ENCODE data around the gene NCEH1. TPM values are rescaled to one million over a fixed set of nuclear protein-coding genes. Genes with fewer than 3 reads are reported as not detected.

Gene NCEH1
- total RNA-seq, 2 donors from 2014 or later = 9.1 to 12.7 TPM

GRCh38 chr3:172627057-172627809 lies 83.6 kb downstream of the NCEH1 start:
- Histone ChIP-seq H3K36me3 (no peaks in the 10 kb centered on the region), H3K4me3 (no peak overlapping the region), H3K9me3 (no peaks in the 10 kb centered on the region), H3K27me3 (replicated peaks; ENCODE audit: insufficient read depth) (no peaks in the 10 kb centered on the region), H3K27ac (no peak overlapping the region), H3K4me1 (replicated peaks) (peaks cover 4% of the 10 kb centered on the region)
- intact Hi-C loops (cut with DNase I) = no loop called here
- TF ChIP-seq POLR2AphosphoS5 (IDR thresholded peaks at IDR 0.05) = no peak
- no peak for TF ChIP-seq CTCF (IDR thresholded peaks at IDR 0.05)
- TF ChIP-seq POLR2A (IDR thresholded peaks at IDR 0.05) = no peak
- WGBS = 82% methylated on average over 5 of the region's 5 CpGs
- DNase-seq (ENCODE audit: low spot score) = no peak

- no peak for DNase-seq (ENCODE audit: low spot score)
- Histone ChIP-seq H3K36me3 (no peaks in the 10 kb centered on the region), H3K4me3 (no peak overlapping the region), H3K4me1 (replicated peaks) (peaks cover 7% of the 10 kb centered on the region), H3K9me3 (no peaks in the 10 kb centered on the region), H3K27me3 (replicated peaks; ENCODE audit: insufficient read depth) (no peaks in the 10 kb centered on the region), H3K27ac (no peak overlapping the region)
- 63% methylated on average over 3 of the region's 3 CpGs for WGBS
- TF ChIP-seq POLR2A (IDR thresholded peaks at IDR 0.05) (no peak), CTCF (IDR thresholded peaks at IDR 0.05) (no peak), POLR2AphosphoS5 (IDR thresholded peaks at IDR 0.05) (no peak)
- intact Hi-C loops (cut with DNase I) = no loop called here
Observed at GRCh38 chr3:172626021-172626640, 84.7 kb downstream of the NCEH1 start.

GRCh38 chr3:172625404-172625803 lies 85.5 kb downstream of the NCEH1 start:
- Histone ChIP-seq H3K4me3 (no peak overlapping the region), H3K36me3 (no peaks in the 10 kb centered on the region), H3K4me1 (replicated peaks) (peaks cover 7% of the 10 kb centered on the region), H3K27me3 (replicated peaks; ENCODE audit: insufficient read depth) (no peaks in the 10 kb centered on the region), H3K27ac (peak overlapping the region in 1 of 2 donors; percentile 6), H3K9me3 (no peaks in the 10 kb centered on the region)
- intact Hi-C loops (cut with DNase I) = no loop called here
- 86% methylated on average over 2 of the region's 2 CpGs for WGBS
- no peak for TF ChIP-seq POLR2A (IDR thresholded peaks at IDR 0.05)
- TF ChIP-seq POLR2AphosphoS5 (IDR thresholded peaks at IDR 0.05) = no peak
- no peak for TF ChIP-seq CTCF (IDR thresholded peaks at IDR 0.05)
- DNase-seq (ENCODE audit: low spot score) = no peak

- no peaks in the 10 kb centered on the region for H3K27me3 ChIP-seq (replicated peaks; ENCODE audit: insufficient read depth)
- TF ChIP-seq POLR2A (IDR thresholded peaks at IDR 0.05) = no peak
- TF ChIP-seq CTCF (IDR thresholded peaks at IDR 0.05) = no peak
- TF ChIP-seq POLR2AphosphoS5 (IDR thresholded peaks at IDR 0.05) = no peak
Observed at GRCh38 chr3:172624999-172625398, 85.9 kb downstream of the NCEH1 start.

More at GRCh38 chr3:172624999-172625398, 85.9 kb downstream of the NCEH1 start:
- 87% methylated on average over 9 of the region's 9 CpGs for WGBS
- H3K9me3 ChIP-seq = no peaks in the 10 kb centered on the region
- intact Hi-C loops (cut with DNase I) = no loop called here
- no peak overlapping the region for H3K4me3 ChIP-seq
- peaks cover 7% of the 10 kb centered on the region for H3K4me1 ChIP-seq (replicated peaks)
- no peaks in the 10 kb centered on the region for H3K36me3 ChIP-seq
- DNase-seq (ENCODE audit: low spot score) = no peak
- H3K27ac ChIP-seq = peak overlapping the region in 1 of 2 donors; percentile 6

Measured in prostate gland (tissue), 2 donors.